ENCODE measurements around the gene MACROD2.

MACROD2 gene

DNA sequence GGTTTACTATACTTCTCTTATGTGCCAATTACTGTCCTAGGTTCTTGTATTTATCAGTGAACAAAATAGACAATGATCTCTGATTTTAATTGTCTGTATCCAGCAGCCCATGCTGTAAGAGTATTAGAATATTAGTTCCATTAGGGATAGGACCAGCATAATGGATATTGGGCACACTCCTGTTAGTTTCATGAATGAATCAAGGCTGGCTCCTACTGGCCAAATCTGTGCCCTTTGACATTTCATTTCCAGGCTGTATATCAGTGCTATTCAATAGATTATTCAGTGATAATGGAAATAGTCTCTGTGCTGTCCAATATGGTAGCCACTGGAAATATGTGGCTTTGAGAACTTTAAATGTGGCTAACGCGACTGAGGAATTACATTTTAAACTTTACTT, 1350.0 kb downstream of the MACROD2 start:
- TF ChIP-seq, protein P1, sequence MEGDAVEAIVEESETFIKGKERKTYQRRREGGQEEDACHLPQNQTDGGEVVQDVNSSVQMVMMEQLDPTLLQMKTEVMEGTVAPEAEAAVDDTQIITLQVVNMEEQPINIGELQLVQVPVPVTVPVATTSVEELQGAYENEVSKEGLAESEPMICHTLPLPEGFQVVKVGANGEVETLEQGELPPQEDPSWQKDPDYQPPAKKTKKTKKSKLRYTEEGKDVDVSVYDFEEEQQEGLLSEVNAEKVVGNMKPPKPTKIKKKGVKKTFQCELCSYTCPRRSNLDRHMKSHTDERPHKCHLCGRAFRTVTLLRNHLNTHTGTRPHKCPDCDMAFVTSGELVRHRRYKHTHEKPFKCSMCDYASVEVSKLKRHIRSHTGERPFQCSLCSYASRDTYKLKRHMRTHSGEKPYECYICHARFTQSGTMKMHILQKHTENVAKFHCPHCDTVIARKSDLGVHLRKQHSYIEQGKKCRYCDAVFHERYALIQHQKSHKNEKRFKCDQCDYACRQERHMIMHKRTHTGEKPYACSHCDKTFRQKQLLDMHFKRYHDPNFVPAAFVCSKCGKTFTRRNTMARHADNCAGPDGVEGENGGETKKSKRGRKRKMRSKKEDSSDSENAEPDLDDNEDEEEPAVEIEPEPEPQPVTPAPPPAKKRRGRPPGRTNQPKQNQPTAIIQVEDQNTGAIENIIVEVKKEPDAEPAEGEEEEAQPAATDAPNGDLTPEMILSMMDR (conservative IDR thresholded peaks at IDR 0.05; ENCODE audit: low read depth, low read length) = no peak
- no peak for DNase-seq (ENCODE audit: low read depth)

GRCh38 chr20:15346657-15347280, 1351.5 kb downstream of the MACROD2 start:
- no peak overlapping the region for H3K4me3 ChIP-seq (ENCODE audit: low read length)
- TF ChIP-seq, protein P1 (conservative IDR thresholded peaks at IDR 0.05; ENCODE audit: low read depth, low read length) = no peak
- DNase-seq (ENCODE audit: low read depth) = no peak

More for the DNA sequence above, 1350.0 kb downstream of the MACROD2 start:
- H3K4me3 ChIP-seq (ENCODE audit: low read length) = no peak overlapping the region

- no peak for DNase-seq (ENCODE audit: low read depth)
- TF ChIP-seq, protein P1 (conservative IDR thresholded peaks at IDR 0.05; ENCODE audit: low read depth, low read length) = no peak
- no peak overlapping the region for H3K4me3 ChIP-seq (ENCODE audit: low read length)
Measured at GRCh38 chr20:15359056-15359455, 1363.7 kb downstream of the MACROD2 start.

GRCh38 chr20:15362849-15363248, 1367.5 kb downstream of the MACROD2 start:
- H3K4me3 ChIP-seq (ENCODE audit: low read length) = no peak overlapping the region
- TF ChIP-seq, protein P1 (conservative IDR thresholded peaks at IDR 0.05; ENCODE audit: low read depth, low read length) = no peak

DNA sequence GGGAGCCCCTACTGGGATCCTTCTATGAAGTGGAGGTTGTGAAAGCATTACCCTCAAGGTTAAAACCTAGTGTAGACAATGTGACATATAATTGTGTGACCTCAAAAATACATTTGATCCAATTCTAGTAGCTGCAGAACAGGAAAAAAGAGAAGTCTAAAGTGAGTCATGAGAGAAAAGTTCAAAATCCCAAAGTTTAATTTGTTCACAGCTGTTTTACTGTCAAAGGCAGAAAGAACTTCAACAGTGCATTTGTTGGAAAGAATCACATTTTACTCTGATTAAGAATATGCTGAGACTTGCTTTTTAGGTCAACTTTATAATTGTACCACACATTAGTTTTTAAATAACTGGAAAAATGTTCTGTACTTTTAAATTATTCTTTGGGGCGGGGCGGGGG, 1369.5 kb downstream of the MACROD2 start:
- no peak for DNase-seq (ENCODE audit: low read depth)
- no peak overlapping the region for H3K4me3 ChIP-seq (ENCODE audit: low read length)
- TF ChIP-seq, protein P1 (conservative IDR thresholded peaks at IDR 0.05; ENCODE audit: low read depth, low read length) = no peak

More at GRCh38 chr20:15362849-15363248, 1367.5 kb downstream of the MACROD2 start:
- no peak for DNase-seq (ENCODE audit: low read depth)

DNA sequence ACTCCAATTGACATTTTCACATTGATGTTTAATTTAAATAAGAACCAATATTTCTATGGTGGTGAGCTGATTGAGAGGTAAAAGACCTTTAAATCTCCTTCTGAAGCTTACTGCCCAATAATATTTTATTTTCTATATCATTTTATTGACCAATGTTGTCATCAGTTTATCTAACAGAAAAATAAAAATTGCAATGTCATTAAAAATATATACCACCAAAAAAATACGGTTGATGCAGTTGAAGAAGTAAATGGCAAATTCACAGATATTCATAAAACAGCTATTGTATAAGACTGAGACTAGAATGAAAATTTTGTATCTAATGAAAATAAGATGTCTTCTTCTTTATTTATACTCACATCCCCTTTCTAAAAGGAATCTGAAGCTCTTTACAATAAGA, 1375.1 kb downstream of the MACROD2 start:
- TF ChIP-seq, protein P1 (conservative IDR thresholded peaks at IDR 0.05; ENCODE audit: low read depth, low read length) = no peak
- DNase-seq (ENCODE audit: low read depth) = no peak
- H3K4me3 ChIP-seq (ENCODE audit: low read length) = no peak overlapping the region

DNA sequence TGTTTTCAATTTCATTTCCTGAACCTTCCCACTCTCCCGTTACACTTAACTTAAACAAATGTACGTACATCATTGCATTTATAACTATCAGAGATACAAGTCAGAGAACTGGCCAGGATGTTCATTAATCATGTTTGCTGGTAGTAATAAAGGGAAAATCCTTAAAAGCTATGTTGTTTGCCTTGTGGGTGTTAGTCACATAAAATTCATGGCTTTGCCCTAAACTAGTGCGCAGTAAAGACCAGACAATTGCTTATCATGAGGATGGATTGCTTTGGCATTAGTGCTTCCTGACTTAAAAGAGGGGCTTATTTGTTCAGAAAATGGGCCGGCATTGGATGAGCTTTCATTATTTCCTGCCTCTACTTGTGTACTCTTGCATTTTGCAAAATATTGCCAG, 1379.4 kb downstream of the MACROD2 start:
- DNase-seq (ENCODE audit: low read depth) = no peak
- H3K4me3 ChIP-seq (ENCODE audit: low read length) = no peak overlapping the region
- TF ChIP-seq, protein P1 (conservative IDR thresholded peaks at IDR 0.05; ENCODE audit: low read depth, low read length) = no peak

Measured in retinal pigment epithelial cell (primary cell).